OCI-LY1 (cell line): ENCODE measurements around the gene P2RY14.

Experiments used
- H2AFZ ChIP-seq: fragments of 200-600 bp; sonication (generic), shearing (Covaris generic); 2 replicates; pipeline ENCODE4 v1.6.0; 2014; ENCODE audit warnings: antibody characterized with exemption, mild to moderate bottlenecking, low read length
- H3F3A ChIP-seq: fragments of 200-600 bp; sonication (generic), shearing (Covaris generic); 2 replicates; pipeline ENCODE4 v1.6.0; 2014; ENCODE audit warnings: mild to moderate bottlenecking, antibody characterized with exemption, low read length, moderate library complexity; ENCODE audit not compliant: insufficient read depth
- H3K27ac ChIP-seq: fragments of 200-600 bp; sonication (generic); 2 replicates; pipeline ENCODE4 v1.5.1; 2014; ENCODE audit warnings: low read length, mixed run types, mild to moderate bottlenecking, low read depth; ENCODE audit not compliant: poor library complexity, severe bottlenecking
- H3K27me3 ChIP-seq: fragments of 200-600 bp; sonication (generic); 2 replicates; pipeline ENCODE4 v1.6.0; 2014; ENCODE audit warnings: antibody characterized with exemption, mild to moderate bottlenecking, low read length, moderate library complexity; ENCODE audit not compliant: insufficient read depth
- H3K36me3 ChIP-seq: fragments of 200-600 bp; sonication (generic); 2 replicates; pipeline ENCODE4 v1.6.1; 2014; ENCODE audit warnings: mild to moderate bottlenecking, antibody characterized with exemption, low read length, moderate library complexity, mixed read lengths; ENCODE audit not compliant: insufficient read depth
- H3K4me1 ChIP-seq: fragments of 200-600 bp; sonication (generic); 2 replicates; pipeline ENCODE4 v1.5.1; 2014; ENCODE audit warnings: mild to moderate bottlenecking, low read length, moderate library complexity; ENCODE audit not compliant: insufficient read depth, severe bottlenecking
- H3K4me2 ChIP-seq: fragments of 200-600 bp; sonication (generic), shearing (Covaris generic); 2 replicates; pipeline ENCODE4 v1.6.1; 2014; ENCODE audit warnings: low read length
- H3K4me3 ChIP-seq: fragments of 200-600 bp; sonication (generic); 2 replicates; pipeline ENCODE4 v1.5.1; 2014; ENCODE audit warnings: low read length, low read depth, mild to moderate bottlenecking, mixed read lengths; ENCODE audit not compliant: poor library complexity, severe bottlenecking
- H3K79me2 ChIP-seq: fragments of 200-600 bp; shearing (Covaris generic); 2 replicates; pipeline ENCODE4 v1.6.1; 2016; ENCODE audit warnings: mixed run types, low read length, mixed read lengths; ENCODE audit not compliant: insufficient read depth
- H3K9ac ChIP-seq: fragments of 200-600 bp; sonication (generic), shearing (Covaris generic); 2 replicates; pipeline ENCODE4 v1.6.1; 2014; ENCODE audit warnings: mild to moderate bottlenecking, low read length, mixed read lengths
- H3K9me2 ChIP-seq: fragments of 200-600 bp; sonication (generic), shearing (Covaris generic); 2 replicates; pipeline ENCODE4 v1.6.1; 2014; ENCODE audit warnings: low read depth, mild to moderate bottlenecking, low read length, mixed read lengths
- H3K9me3 ChIP-seq: fragments of 200-600 bp; shearing (Covaris generic); 2 replicates; pipeline ENCODE4 v1.6.1; 2014; ENCODE audit warnings: low read length, mixed read lengths
- H4K20me1 ChIP-seq: fragments of 200-600 bp; sonication (generic), shearing (Covaris generic); 2 replicates; pipeline ENCODE4 v1.6.0; 2016; ENCODE audit warnings: mild to moderate bottlenecking, low read length; ENCODE audit not compliant: insufficient read depth
- CTCF ChIP-seq: fragments of 200-600 bp; sonication (generic), shearing (Covaris generic); IDR thresholded peaks from 2 replicates; pipeline ENCODE4 v1.5.1; 2017; ENCODE audit warnings: mild to moderate bottlenecking, antibody characterized with exemption, low read length, moderate library complexity, mixed read lengths
- EZH2 ChIP-seq: fragments of 200-600 bp; sonication (generic), shearing (Covaris generic); IDR thresholded peaks from 2 replicates; pipeline ENCODE4 v1.8.0; 2017; ENCODE audit warnings: borderline replicate concordance, mixed run types, mild to moderate bottlenecking, antibody characterized with exemption, low read length, moderate library complexity, mixed read lengths

The P2RY14 gene

GRCh38 chr3:151301787-151302186 is 23.4 kb upstream of the P2RY14 start:
- Histone ChIP-seq H3K27me3 (no peaks in the 10 kb centered on the region), H3F3A (no peaks in the 10 kb centered on the region), H3K9me3 (no peaks in the 10 kb centered on the region), H3K27ac (no peak overlapping the region), H3K79me2 (no peaks in the 10 kb centered on the region), H3K4me3 (no peak overlapping the region), H3K4me2 (no peak overlapping the region), H2AFZ (no peak overlapping the region), H3K4me1 (no peaks in the 10 kb centered on the region), H4K20me1 (no peaks in the 10 kb centered on the region), H3K9ac (no peak overlapping the region), H3K9me2 (no peaks in the 10 kb centered on the region), H3K36me3 (no peaks in the 10 kb centered on the region)
- TF ChIP-seq CTCF (no peak), EZH2 (no peak)

DNA sequence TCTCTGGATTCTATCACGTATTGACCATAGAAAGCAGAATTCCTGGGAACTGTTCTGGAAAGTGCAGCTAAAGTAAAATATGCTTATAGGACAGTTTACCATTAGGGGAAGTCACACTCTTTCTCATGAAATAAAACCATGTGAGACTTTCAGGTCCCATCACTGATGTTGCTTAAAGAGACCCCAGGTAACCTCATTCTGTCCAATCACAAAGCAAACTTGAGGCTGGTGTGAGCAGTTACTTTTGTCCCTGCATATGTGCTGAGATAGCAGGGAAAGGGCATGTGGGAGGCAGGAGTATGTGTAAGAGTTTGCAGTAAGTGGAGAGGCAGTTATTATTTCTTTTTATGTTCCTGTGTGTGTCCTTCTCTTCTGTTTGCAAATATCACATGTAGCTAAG is 22.2 kb upstream of the P2RY14 start:
- Histone ChIP-seq H2AFZ (no peak overlapping the region), H3K4me1 (no peaks in the 10 kb centered on the region), H4K20me1 (no peaks in the 10 kb centered on the region), H3K79me2 (no peaks in the 10 kb centered on the region), H3K9me2 (no peaks in the 10 kb centered on the region), H3K27me3 (no peaks in the 10 kb centered on the region), H3F3A (no peaks in the 10 kb centered on the region), H3K9me3 (no peaks in the 10 kb centered on the region), H3K4me2 (no peak overlapping the region), H3K27ac (no peak overlapping the region), H3K36me3 (no peaks in the 10 kb centered on the region), H3K9ac (no peak overlapping the region), H3K4me3 (no peak overlapping the region)
- TF ChIP-seq EZH2: no peak
- no peak for TF ChIP-seq CTCF

DNA sequence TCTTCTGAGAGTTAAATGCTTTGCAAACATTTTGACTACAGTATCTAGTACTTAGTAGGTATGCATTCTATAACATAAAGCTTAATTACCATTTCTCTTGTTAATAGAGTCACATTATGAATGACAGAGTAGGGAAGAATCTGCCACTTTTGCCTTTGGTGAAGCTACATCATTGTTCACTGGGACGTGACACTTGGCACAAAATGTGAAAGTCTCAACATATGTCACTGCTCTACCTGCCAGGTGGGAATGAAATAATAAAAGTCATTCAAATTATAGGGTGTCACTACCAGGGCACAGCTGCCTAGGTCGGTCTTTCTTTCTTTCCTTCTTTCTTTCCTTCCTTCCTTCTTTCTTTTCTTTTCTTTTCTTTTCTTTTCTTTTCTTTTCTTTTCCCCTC is 20.7 kb upstream of the P2RY14 start:
- no peaks in the 10 kb centered on the region for H3K79me2 ChIP-seq
- H2AFZ ChIP-seq: no peak overlapping the region
- no peaks in the 10 kb centered on the region for H3K4me1 ChIP-seq
- TF ChIP-seq EZH2 (no peak), CTCF (no peak)
- no peaks in the 10 kb centered on the region for H4K20me1 ChIP-seq
- H3K4me2 ChIP-seq: no peak overlapping the region
- H3K9me2 ChIP-seq: no peaks in the 10 kb centered on the region
- no peaks in the 10 kb centered on the region for H3F3A ChIP-seq
- no peak overlapping the region for H3K9ac ChIP-seq
- H3K36me3 ChIP-seq: no peaks in the 10 kb centered on the region
- H3K27me3 ChIP-seq: no peaks in the 10 kb centered on the region
- H3K9me3 ChIP-seq: no peaks in the 10 kb centered on the region
- no peak overlapping the region for H3K4me3 ChIP-seq
- no peak overlapping the region for H3K27ac ChIP-seq
